Stimulated activated CD4-positive, alpha-beta T cell treated with anti-CD3 and anti-CD28 coated beads, Interleukin-15, amount 100 ng/mL, for 24 hours (primary cell): ENCODE data around the gene OR5A1.

Experiments
- DNase-seq: peaks from one replicate; pipeline ENCODE4 v3.0.0-alpha.2; 2020

Gene OR5A1

DNA sequence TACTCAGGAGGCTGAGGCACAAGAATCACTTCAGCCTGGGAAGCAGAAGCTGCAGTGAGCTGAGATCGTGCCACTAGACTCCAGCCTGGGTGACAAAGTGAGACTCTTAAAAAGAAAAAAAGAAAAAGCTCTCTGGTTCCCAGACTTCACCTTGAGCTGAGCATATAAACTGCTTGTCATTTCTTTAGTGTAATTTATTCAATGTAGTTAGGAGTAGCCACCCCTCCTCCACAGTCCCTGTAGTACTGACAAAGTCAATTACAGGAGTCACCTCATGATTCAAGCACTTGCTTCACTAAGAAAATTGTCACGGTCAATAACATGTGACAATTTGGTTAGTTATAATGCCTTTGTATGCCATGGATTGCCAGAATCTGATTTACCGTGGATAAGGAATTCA, 44.1 kb downstream of the OR5A1 start:
- DNase-seq, result no peak
